DMS153 treated with DMSO at 0.1 percent for 48 hours (cell line): ENCODE data around the gene POMT1.
A peak's percentile ranks its signal among the peaks of the same experiment; 100 is the strongest.
"Not testable (repeated sequence)": the region's sequence is repeated elsewhere in the genome, so short reads cannot be mapped to it uniquely, and the experiment has no call there.

Experiments
- DNase-seq: peaks from one replicate; lab custom pipeline; 2025; ENCODE audit not compliant: unreplicated experiment; lab: John Stamatoyannopoulos, UW

POMT1 gene

GRCh38 chr9:131523451-131524435, 21.0 kb downstream of the POMT1 start:
- no peak for DNase-seq

GRCh38 chr9:131524665-131525315, 22.1 kb downstream of the POMT1 start:
- DNase-seq: no peak

- DNase-seq: no peak
Measured at GRCh38 chr9:131525643-131526565, 23.2 kb downstream of the POMT1 start.

- no peak for DNase-seq
Measured at GRCh38 chr9:131528186-131528585, 25.5 kb downstream of the POMT1 start.

GRCh38 chr9:131528886-131529505, 26.3 kb downstream of the POMT1 start:
- DNase-seq: no peak

GRCh38 chr9:131529597-131530545, 27.2 kb downstream of the POMT1 start:
- no peak for DNase-seq

- no peak for DNase-seq
Measured at GRCh38 chr9:131530546-131530919, 27.8 kb downstream of the POMT1 start.

- peak; percentile 45 for DNase-seq
Measured at GRCh38 chr9:131530920-131531832, 28.5 kb downstream of the POMT1 start, which contains the start of gene UCK1. UCK1 (minus strand) TSS chr9:131531263; CDS start chr9:131531174, 89 bp downstream.

- no peak for DNase-seq
Measured at GRCh38 chr9:131534721-131535237, 32.1 kb downstream of the POMT1 start.

GRCh38 chr9:131537946-131538345, 35.2 kb downstream of the POMT1 start:
- DNase-seq: no peak

GRCh38 chr9:131539223-131539923, 36.7 kb downstream of the POMT1 start:
- DNase-seq: no peak

- DNase-seq: no peak
Measured at GRCh38 chr9:131543141-131543540, 40.4 kb downstream of the POMT1 start.

GRCh38 chr9:131545003-131545785, 42.5 kb downstream of the POMT1 start, which contains the start of gene PRRT1B:
PRRT1B (plus strand) TSS chr9:131545523; CDS start chr9:131545616, 93 bp downstream.
- peak; percentile 52 for DNase-seq

- no peak for DNase-seq
Measured at GRCh38 chr9:131545786-131546335, 43.1 kb downstream of the POMT1 start.

GRCh38 chr9:131546336-131547084, 43.8 kb downstream of the POMT1 start:
- DNase-seq: peak; percentile 37

- not testable (repeated sequence) for DNase-seq
Measured at GRCh38 chr9:131549186-131549585, 46.5 kb downstream of the POMT1 start.
